ENCODE results near the gene SPATA16. TPM values are rescaled to one million over a fixed set of nuclear protein-coding genes. Genes with fewer than 3 reads are reported as not detected.

The SPATA16 gene
- total and polyA plus RNA-seq, 2 experiments from 2014 or later, result not detected

- H2AFZ ChIP-seq, result 0 out of 2 replicates have a peak overlapping the region, but pooled peaks have one; percentile 13
- no peak overlapping the region for H3K4me2 ChIP-seq
- peaks cover 3% of the 10 kb centered on the region; the same call in 2 of the 3 replicates for H3K9me3 Mint-ChIP-seq
Observed at GRCh38 chr3:173004681-173005080, 136.4 kb downstream of the SPATA16 start.

More at GRCh38 chr3:173004681-173005080, 136.4 kb downstream of the SPATA16 start:
- Mint-ChIP-seq H3K4me3 (no peak overlapping the region), H3K4me1 (peaks cover 23% of the 10 kb centered on the region), H3K27ac (no peak overlapping the region), H3K27me3 (ENCODE audit: insufficient read depth, low read depth, poor library complexity) (no peaks in the 10 kb centered on the region), H3K36me3 (ENCODE audit: low read depth) (no peaks in the 10 kb centered on the region; the same call in 2 of the 3 replicates)
- Histone ChIP-seq H3K79me2 (replicated peaks; ENCODE audit: insufficient read depth) (no peaks in the 10 kb centered on the region), H3K4me1 (ENCODE audit: insufficient read depth) (peaks cover 27% of the 10 kb centered on the region), H3K4me3 (no peak overlapping the region), H3K36me3 (ENCODE audit: insufficient read depth) (no peaks in the 10 kb centered on the region), H3K9me2 (ENCODE audit: insufficient read depth) (no peaks in the 10 kb centered on the region), H4K20me1 (replicated peaks; ENCODE audit: insufficient read depth) (no peaks in the 10 kb centered on the region), H3K27me3 (ENCODE audit: insufficient read depth) (no peaks in the 10 kb centered on the region), H3K27ac (ENCODE audit: low read depth) (no peak overlapping the region), H3F3A (replicated peaks; ENCODE audit: low read depth) (no peaks in the 10 kb centered on the region)
- no peak for ATAC-seq
- TF ChIP-seq ZNF114 (CRISPR knock-in tag; IDR thresholded peaks at IDR 0.05) (no peak), ZNF462 (CRISPR knock-in tag; IDR thresholded peaks at IDR 0.05) (no peak), ETS1 (IDR thresholded peaks at IDR 0.05) (no peak), NANOG (IDR thresholded peaks at IDR 0.05; ENCODE audit: borderline replicate concordance) (no peak), POLR2AphosphoS5 (IDR thresholded peaks at IDR 0.05; ENCODE audit: low read depth) (no peak)
- DNase-seq (ENCODE audit: low spot score), result no peak
